H9 (cell line): Measurements from ENCODE around the gene PTPRS. TPM values are rescaled to one million over a fixed set of nuclear protein-coding genes. Genes with fewer than 3 reads are reported as not detected.
A peak's percentile ranks its signal among the peaks of the same experiment; 100 is the strongest.

Source experiments
- DNase-seq: peaks from one replicate; pipeline ENCODE4 v3.0.0-alpha.2; 2017
- H2AFZ ChIP-seq: one replicate; pipeline ENCODE4 v1.6.1; 2013; ENCODE audit warnings: mild to moderate bottlenecking, low read length, control low read depth, moderate library complexity
- H2AK5ac ChIP-seq: 2 replicates; pipeline ENCODE4 v1.6.1; 2013; ENCODE audit warnings: low read length, control low read depth, mixed read lengths; ENCODE audit not compliant: insufficient read length
- H2BK120ac ChIP-seq: one replicate; pipeline ENCODE4 v1.6.1; 2013; ENCODE audit warnings: low read depth, mild to moderate bottlenecking, low read length, control low read depth, inconsistent platforms; ENCODE audit not compliant: poor library complexity, severe bottlenecking
- H2BK12ac ChIP-seq: 2 replicates; pipeline ENCODE4 v1.6.1; 2013; ENCODE audit warnings: low read length, control low read depth, mixed read lengths, low read depth; ENCODE audit not compliant: insufficient read length
- H2BK15ac ChIP-seq: 2 replicates; pipeline ENCODE4 v1.6.1; 2013; ENCODE audit warnings: low read depth, low read length, control low read depth
- H2BK20ac ChIP-seq: one replicate; pipeline ENCODE4 v1.6.1; 2013; ENCODE audit warnings: low read depth, mild to moderate bottlenecking, low read length, control low read depth, inconsistent platforms; ENCODE audit not compliant: poor library complexity, severe bottlenecking
- H2BK5ac ChIP-seq: 2 replicates; pipeline ENCODE4 v1.6.1; 2013; ENCODE audit warnings: low read length, control low read depth, mixed read lengths; ENCODE audit not compliant: insufficient read length
- H3K14ac ChIP-seq: 2 replicates; pipeline ENCODE4 v1.6.1; 2013; ENCODE audit warnings: low read length, control low read depth; ENCODE audit not compliant: insufficient read depth
- H3K18ac ChIP-seq: 2 replicates; pipeline ENCODE4 v1.6.1; 2013; ENCODE audit warnings: low read depth, mild to moderate bottlenecking, mixed read lengths, low read length, control low read depth; ENCODE audit not compliant: insufficient read length
- H3K23ac ChIP-seq: 2 replicates; pipeline ENCODE4 v1.6.1; 2013; ENCODE audit warnings: low read length, control low read depth, mixed read lengths, low read depth; ENCODE audit not compliant: insufficient read length
- H3K23me2 ChIP-seq: 2 replicates; pipeline ENCODE4 v1.6.1; 2013; ENCODE audit warnings: low read depth, mild to moderate bottlenecking, mixed read lengths, low read length, control low read depth; ENCODE audit not compliant: insufficient read length, poor library complexity, severe bottlenecking
- H3K27ac ChIP-seq: 2 replicates; pipeline ENCODE4 v1.5.1; 2013; ENCODE audit warnings: low read length, control low read depth, mixed read lengths, low read depth; ENCODE audit not compliant: insufficient read length
- H3K27me3 ChIP-seq: 2 replicates; pipeline ENCODE4 v1.6.1; 2013; ENCODE audit warnings: low read length, control low read depth, inconsistent platforms; ENCODE audit not compliant: insufficient read depth
- H3K4ac ChIP-seq: 2 replicates; pipeline ENCODE4 v1.6.1; 2013; ENCODE audit warnings: low read depth, mild to moderate bottlenecking, control low read depth, inconsistent platforms, low read length, moderate library complexity
- H3K4me1 ChIP-seq: 2 replicates; pipeline ENCODE4 v1.6.1; 2013; ENCODE audit warnings: low read length, control low read depth, inconsistent platforms; ENCODE audit not compliant: insufficient read depth
- H3K4me2 ChIP-seq: 2 replicates; pipeline ENCODE4 v1.6.1; 2013; ENCODE audit warnings: low read length, control low read depth, mixed read lengths; ENCODE audit not compliant: insufficient read length, insufficient read depth
- H3K56ac ChIP-seq: 2 replicates; pipeline ENCODE4 v1.6.1; 2013; ENCODE audit warnings: low read depth, mild to moderate bottlenecking, mixed read lengths, low read length, control low read depth; ENCODE audit not compliant: insufficient read length
- H3K79me1 ChIP-seq: 2 replicates; pipeline ENCODE4 v1.6.1; 2013; ENCODE audit warnings: low read depth, mild to moderate bottlenecking, moderate library complexity, low read length, control low read depth, inconsistent platforms; ENCODE audit not compliant: insufficient read depth, poor library complexity, severe bottlenecking
- H3K79me2 ChIP-seq: 2 replicates; pipeline ENCODE4 v1.6.1; 2013; ENCODE audit warnings: low read length, control low read depth, inconsistent platforms; ENCODE audit not compliant: insufficient read depth
- H3K9ac ChIP-seq: 2 replicates; pipeline ENCODE4 v1.6.1; 2013; ENCODE audit warnings: low read length, control low read depth, mixed read lengths; ENCODE audit not compliant: insufficient read length; ENCODE audit errors: extremely low read depth
- H3K9me3 ChIP-seq: one replicate; pipeline ENCODE4 v1.6.1; 2013; ENCODE audit warnings: low read depth, low read length, inconsistent platforms; ENCODE audit not compliant: control insufficient read depth
- H3T11ph ChIP-seq: one replicate; pipeline ENCODE4 v1.6.1; 2013; ENCODE audit warnings: mild to moderate bottlenecking, low read length, control low read depth, inconsistent platforms
- H4K20me1 ChIP-seq: one replicate; pipeline ENCODE4 v1.6.1; 2013; ENCODE audit not compliant: control insufficient read depth, insufficient read length, insufficient read depth
- H4K5ac ChIP-seq: 2 replicates; pipeline ENCODE4 v1.6.1; 2013; ENCODE audit warnings: low read depth, mild to moderate bottlenecking, mixed read lengths, low read length, control low read depth; ENCODE audit not compliant: insufficient read length
- H4K8ac ChIP-seq: replicated peaks from 2 replicates; pipeline ENCODE4 v1.6.1; 2013; ENCODE audit warnings: low read length, control low read depth, mixed read lengths, low read depth; ENCODE audit not compliant: insufficient read length
- H4K91ac ChIP-seq: 2 replicates; pipeline ENCODE4 v1.6.1; 2013; ENCODE audit warnings: low read depth, mild to moderate bottlenecking, moderate library complexity, mixed read lengths, low read length, control low read depth; ENCODE audit not compliant: insufficient read length
- H3K27ac Mint-ChIP-seq, 3 experiments: 2 replicates in 2 of 3; 3 replicates in 1 of 3; pipeline ENCODE4 v1.8.0; 2020 to 2021; ENCODE audit warnings: mixed read lengths in 3 of 3, mild to moderate bottlenecking in 1 of 3, moderate library complexity in 1 of 3
- H3K27me3 Mint-ChIP-seq: 2 replicates; pipeline ENCODE4 v1.8.0; 2021; ENCODE audit warnings: low read depth, mild to moderate bottlenecking, moderate library complexity, mixed read lengths
- H3K36me3 Mint-ChIP-seq, 3 experiments: 2 replicates in 2 of 3; 3 replicates in 1 of 3; pipeline ENCODE4 v1.8.0; 2020 to 2021; ENCODE audit warnings: low read depth in 3 of 3, mixed read lengths in 3 of 3; ENCODE audit not compliant: insufficient read depth in 1 of 3
- H3K4me1 Mint-ChIP-seq, 2 experiments: 2 replicates each; pipeline ENCODE4 v1.8.0; 2020; ENCODE audit warnings: mixed read lengths in 2 of 2
- H3K4me3 Mint-ChIP-seq, 2 experiments: 2 replicates in 1 of 2; 3 replicates in 1 of 2; pipeline ENCODE4 v1.8.0; 2020 to 2021; ENCODE audit warnings: mild to moderate bottlenecking in 2 of 2, mixed read lengths in 2 of 2, moderate library complexity in 1 of 2
- H3K9me3 Mint-ChIP-seq, 2 experiments: 2 replicates in 1 of 2; 3 replicates in 1 of 2; pipeline ENCODE4 v1.8.0; 2020; ENCODE audit warnings: mild to moderate bottlenecking in 2 of 2, mixed read lengths in 2 of 2, moderate library complexity in 1 of 2
- CTCF ChIP-seq: fragments of 200-600 bp; sonication (generic); conservative IDR thresholded peaks from 3 replicates; pipeline ENCODE4 v1.8.0; 2021; ENCODE audit warnings: antibody characterized with exemption, mild to moderate bottlenecking
- WGBS: extraction: QIAGEN DNeasy Blood & Tissue Kit; methylation state at CpG from one replicate; pipeline ENCODE4 v1.1.7; 2013; ENCODE audit warnings: missing lambda C conversion rate, low lambda C conversion rate, mixed read lengths; ENCODE audit not compliant: insufficient read length; ENCODE audit errors: extremely low coverage; 5-methylcytosine and 5-hydroxymethylcytosine counted together
- total RNA-seq: library from RNA; stranded (reverse); gene quantifications from 2 replicates; pipeline ENCODE4 v1.2.1, GENCODE V29; 2021

PTPRS gene
- total RNA-seq, 1 experiment from 2014 or later = 186 TPM

- Histone ChIP-seq H2AFZ (no peak overlapping the region), H3K9ac (no peak overlapping the region), H3K4me1 (no peaks in the 10 kb centered on the region), H3K18ac (no peak overlapping the region), H2BK15ac (no peak overlapping the region), H3K9me3 (no peaks in the 10 kb centered on the region), H2AK5ac (no peak overlapping the region), H3K79me2 (peaks cover 30% of the 10 kb centered on the region; the same call in 1 of the 2 replicates), H3K23ac (no peak overlapping the region), H2BK12ac (no peak overlapping the region), H2BK120ac (no peak overlapping the region), H2BK5ac (no peak overlapping the region), H3K4me2 (no peak overlapping the region), H3K27me3 (peaks cover 6% of the 10 kb centered on the region), H3K27ac (no peak overlapping the region), H3T11ph (no peak overlapping the region), H4K91ac (no peak overlapping the region), H3K23me2 (peaks cover 10% of the 10 kb centered on the region), H3K4ac (no peak overlapping the region), H4K20me1 (no peaks in the 10 kb centered on the region), H3K56ac (no peak overlapping the region), H4K8ac (no peak overlapping the region), H2BK20ac (no peak overlapping the region), H4K5ac (no peak overlapping the region), H3K14ac (no peak overlapping the region), H3K79me1 (peaks cover 3% of the 10 kb centered on the region)
- no CpG with 5 or more reads among the region's 24 CpGs for WGBS
- peaks cover 14% of the 10 kb centered on the region for H3K27me3 Mint-ChIP-seq
- peaks cover 4 to 5% of the 10 kb centered on the region in 2 experiments; a peak in 4 of 5 replicates for H3K9me3 Mint-ChIP-seq
- H3K27ac Mint-ChIP-seq = peak overlapping the region in 1 of 3 experiments; percentile 81; a peak in 1 of 7 replicates
- peaks cover 10 to 29% (median 11%) of the 10 kb centered on the region in 3 experiments; a peak in 6 of 7 replicates for H3K36me3 Mint-ChIP-seq
- peaks cover 25 to 39% of the 10 kb centered on the region in 2 experiments for H3K4me1 Mint-ChIP-seq
- DNase-seq = no peak
- TF ChIP-seq CTCF = no peak
- H3K4me3 Mint-ChIP-seq = peak overlapping the region in 1 of 2 experiments; percentile 90; a peak in 3 of 5 replicates
Observed at GRCh38 chr19:5337126-5337525, 3.5 kb downstream of the PTPRS start.
